NCI-H524 (cell line): ENCODE results near the gene BHLHE40.

Experiments
- DNase-seq, 2 experiments: peaks; one replicate each; lab custom pipeline; 2025; lab: John Stamatoyannopoulos, UW

Gene BHLHE40

DNA sequence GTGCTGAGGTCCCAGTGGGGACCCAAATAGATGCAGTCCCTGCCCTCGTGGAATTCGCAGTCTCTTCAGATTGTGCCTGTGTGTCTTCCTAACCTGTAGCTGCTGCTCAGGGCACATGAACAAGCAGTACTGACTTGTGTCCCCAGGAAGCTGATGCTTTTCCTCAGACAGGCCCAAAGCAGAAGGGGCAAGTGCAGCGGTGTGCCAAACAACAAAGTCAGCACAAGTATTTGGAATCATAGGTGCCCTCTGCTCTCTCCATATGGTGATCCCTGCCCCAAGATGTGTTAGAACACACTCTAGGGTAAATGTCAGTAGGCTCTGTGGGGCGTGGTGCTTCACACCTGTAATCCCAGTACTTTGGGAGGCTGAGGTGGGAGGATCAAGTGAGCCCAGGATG is 21.9 kb downstream of the BHLHE40 start:
- no peak for DNase-seq

- DNase-seq: no peak
Measured at GRCh38 chr3:5001805-5002173, 22.6 kb downstream of the BHLHE40 start.

DNA sequence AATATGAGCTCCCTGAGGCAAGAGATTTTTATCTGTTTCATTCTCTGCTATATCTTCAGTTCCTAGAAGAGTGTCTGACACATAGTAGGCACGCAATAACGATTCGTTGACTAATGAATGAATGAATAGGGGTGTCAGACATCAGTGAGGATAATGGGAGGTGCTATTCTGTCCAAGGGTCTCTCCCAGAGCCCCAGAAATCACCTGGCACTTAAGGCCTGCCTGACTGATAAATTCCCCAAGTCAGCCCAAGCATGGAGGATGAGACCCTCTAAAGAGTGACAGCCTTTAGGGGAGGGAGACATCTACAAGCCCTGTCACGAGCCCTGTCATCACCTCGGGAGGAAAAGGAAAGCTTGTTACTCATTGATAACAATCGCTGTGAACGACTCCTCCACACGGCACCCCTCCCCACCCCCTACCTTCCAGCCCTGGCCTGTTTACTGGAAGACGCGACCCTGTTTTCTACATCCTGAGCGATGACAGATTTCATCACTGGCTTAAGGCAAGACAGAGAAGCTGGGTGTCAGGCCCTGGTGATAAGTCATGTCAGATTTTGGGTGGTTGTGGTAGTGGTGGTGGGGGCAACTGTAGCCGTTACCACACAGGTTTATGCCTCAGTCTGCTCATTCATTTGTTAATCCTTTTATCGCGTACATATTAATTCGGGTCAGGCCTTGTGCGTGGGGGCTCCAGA is 23.1 kb downstream of the BHLHE40 start:
- no peak for DNase-seq

GRCh38 chr3:5002871-5003247 is 23.6 kb downstream of the BHLHE40 start:
- no peak for DNase-seq

DNA sequence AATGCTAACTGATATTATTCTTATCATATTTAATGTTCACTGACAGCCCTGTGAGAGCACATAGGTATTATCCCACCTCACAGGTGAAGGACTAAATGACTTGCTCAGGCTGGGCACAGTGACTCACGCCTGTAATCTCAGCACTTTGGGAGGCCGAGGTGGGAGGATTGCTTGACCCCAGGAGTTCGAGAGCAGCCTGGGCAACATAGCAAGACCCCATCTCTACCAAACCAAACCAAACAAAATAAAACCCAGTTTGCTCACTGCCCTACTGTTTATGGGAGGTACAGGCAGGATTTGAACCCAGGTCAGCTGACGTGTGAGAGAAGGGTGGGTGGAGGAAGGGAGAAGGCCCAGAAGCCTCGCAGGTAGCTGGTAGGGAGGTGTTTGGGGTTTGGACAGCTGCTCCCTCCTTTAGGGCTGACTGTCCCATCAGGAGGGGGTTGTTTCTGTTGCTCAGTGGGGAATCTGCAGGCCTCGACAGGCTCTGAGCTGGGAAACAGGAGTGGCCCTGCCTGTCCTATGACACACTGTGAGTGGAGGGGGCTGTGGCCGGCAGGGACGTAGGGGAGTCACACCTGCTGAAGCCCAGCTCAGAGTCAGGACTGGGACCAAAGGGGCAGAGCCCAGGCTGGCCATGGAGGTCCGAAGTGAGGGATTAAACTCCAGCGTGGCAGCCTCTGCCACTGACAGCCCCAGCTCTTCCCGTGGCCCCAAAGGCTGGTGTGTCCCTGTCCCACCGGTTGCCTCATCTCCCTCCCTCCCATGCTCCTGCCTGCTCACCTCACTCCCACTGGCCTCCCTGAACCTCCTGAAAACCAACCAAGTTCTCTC is 25.3 kb downstream of the BHLHE40 start:
- no peak for DNase-seq

GRCh38 chr3:5005367-5005766 is 26.1 kb downstream of the BHLHE40 start:
- no peak for DNase-seq

DNA sequence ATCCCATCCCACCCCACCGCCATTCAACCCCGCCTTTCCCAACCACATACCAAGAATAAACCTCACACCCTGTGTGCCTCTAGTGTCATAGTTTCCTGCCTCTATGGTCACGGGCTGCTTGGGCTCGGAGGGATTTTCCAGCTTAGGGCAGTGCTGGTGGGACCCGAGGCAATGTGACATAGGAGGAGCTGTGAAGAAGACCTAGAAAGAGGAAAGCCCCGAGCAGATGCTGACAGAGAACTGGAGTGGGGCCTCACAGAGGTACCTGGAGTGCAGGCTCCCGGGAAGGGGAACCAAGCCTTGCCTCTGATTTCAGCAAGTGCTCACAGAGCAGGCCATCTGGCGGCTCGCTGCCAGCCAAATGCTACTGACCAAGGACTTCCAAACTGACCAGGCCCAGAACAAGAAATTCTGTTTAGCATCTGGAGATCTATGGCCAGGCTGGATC is 27.5 kb downstream of the BHLHE40 start:
- peak in 1 of 2 experiments; percentile 68 for DNase-seq

- no peak for DNase-seq
Measured at GRCh38 chr3:5007873-5008272, 28.6 kb downstream of the BHLHE40 start.

- DNase-seq: no peak
Measured at GRCh38 chr3:5009506-5010109, 30.4 kb downstream of the BHLHE40 start.

DNA sequence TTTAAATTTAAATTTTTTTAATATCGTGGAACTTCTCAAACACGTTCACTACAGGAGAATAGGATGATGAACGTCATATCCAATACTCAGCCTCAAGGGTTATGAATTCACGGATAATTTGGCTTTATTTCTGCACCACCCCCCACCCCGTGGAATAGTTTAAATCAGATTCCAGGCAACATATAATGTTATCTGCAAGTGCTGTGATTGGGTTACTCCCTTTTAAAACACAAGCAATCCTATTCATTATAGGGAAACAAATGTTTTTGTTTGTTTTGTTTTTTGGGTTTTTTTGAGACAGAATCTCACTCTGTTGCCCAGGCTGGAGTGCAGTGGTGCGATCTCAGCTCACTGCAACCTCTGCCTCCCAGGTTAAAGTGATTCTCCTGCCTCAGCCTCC is 30.9 kb downstream of the BHLHE40 start:
- DNase-seq: no peak

DNA sequence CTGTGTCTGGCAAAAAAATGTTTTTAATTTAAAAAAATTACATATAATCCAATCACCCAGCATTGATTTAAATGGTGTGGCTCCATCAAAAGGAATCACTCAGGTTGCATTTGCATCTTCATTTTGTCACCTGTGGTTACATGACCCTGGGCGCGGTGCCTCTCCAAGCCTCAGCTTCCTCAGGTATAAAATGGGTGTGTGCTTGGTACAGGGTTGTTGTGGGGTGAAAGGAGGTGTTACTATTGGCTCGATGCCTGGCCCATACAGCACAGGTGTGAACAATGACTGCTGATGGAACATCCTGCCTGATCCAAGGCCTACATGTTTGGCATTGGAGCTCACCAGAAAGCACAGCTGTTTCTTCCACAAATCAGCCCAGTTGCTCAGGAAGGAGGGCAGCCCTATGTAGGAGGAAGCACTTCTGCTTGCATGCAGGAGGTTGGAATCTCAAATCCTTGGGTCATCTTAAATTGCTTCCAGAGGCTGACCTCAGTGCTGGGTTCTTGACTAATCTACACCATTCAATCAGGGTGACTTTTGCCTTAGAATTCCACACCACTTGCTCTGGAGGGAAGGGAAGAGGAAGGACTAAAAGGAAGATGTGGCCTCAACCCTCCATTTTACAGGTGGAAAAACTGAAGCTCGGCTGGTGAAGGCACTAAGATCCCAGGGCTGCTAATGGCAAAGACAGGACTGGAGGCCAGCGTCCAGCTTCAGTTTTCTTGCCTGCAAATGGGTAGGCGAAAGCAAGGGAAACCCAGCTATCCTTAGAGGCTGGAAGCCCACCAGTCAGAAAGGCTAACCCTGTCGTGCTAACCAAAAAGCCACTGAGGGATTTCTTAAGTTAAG is 31.7 kb downstream of the BHLHE40 start:
- no peak for DNase-seq

DNA sequence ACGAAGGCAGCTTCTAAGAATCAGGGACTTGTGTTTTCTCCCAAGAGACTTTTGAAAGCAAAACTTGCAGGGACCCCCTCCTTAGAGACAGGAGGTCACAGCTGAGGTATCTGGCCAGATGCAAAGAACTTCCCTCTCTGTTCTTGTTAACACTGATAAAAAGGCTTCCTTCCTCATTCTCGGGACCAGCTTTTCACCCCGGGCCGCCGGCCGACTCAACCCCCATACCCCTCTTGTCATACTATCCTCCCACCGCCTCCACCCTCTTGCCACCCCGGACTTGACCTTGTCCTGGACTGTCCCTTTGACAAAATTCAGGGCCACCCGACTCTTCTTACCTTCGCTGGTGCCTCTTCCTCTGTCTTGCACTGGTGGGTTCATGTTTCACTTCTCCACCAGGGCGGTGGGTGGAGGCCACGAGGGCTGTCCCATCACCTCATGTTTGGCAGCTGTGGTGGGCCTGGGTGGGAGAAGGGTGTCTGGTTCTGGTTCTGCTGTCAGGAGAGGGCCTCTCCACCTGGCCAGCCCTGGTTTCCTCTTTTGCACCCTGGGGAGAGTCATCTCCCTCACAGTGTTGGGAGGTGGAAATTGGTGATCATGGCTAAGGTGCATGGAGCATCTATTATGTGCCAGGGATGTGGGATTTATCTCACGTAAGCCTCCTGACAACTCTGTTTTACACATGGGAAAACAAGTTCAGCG is 32.5 kb downstream of the BHLHE40 start:
- DNase-seq: no peak

- DNase-seq: no peak
Measured at GRCh38 chr3:5012367-5012766, 33.1 kb downstream of the BHLHE40 start.

DNA sequence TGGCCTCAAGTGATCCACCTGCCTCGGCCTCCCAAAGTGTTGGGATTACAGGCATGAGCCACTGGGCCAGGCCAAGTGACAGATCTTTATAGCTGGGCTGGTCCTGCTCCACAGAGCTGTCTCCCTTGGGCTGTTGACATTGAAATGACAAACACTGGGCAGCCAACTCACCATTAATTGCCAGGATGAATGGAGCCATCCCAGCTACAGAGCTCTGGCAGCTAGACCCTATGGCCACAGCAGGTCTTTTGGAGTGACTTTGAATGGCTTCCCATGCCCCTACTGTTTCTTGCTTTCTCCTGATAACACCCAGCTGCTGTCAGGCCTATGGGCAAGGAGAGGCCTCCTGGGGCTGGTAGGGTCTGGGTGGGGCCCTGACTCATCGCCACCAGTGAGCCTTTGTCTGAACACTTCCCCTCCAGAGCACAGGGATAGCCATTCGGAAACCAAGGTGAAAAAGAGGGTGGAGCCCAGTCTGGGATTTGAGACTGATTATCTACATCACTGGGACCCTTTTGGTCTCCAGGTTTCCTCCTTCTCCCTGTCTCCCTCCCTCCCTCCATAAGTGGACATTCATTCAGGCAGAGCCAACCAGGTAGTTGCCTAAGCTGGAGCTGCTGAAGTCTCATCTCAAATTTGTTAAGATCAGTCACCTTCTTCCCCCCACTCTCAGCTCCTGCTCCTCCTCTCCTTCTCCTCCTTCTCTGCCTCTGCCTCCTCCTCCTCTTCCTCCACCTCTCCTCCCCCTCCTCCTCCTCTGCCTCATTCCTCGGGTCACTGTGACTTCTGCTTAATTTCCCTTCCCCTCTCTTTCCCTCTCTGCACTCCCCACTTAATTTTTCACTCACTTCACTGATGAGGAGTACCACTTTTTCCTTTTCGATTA is 34.0 kb downstream of the BHLHE40 start:
- no peak for DNase-seq

GRCh38 chr3:5014391-5014790 is 35.2 kb downstream of the BHLHE40 start:
- no peak for DNase-seq

GRCh38 chr3:5015056-5015455 is 35.8 kb downstream of the BHLHE40 start:
- no peak for DNase-seq

- DNase-seq: no peak
Measured at GRCh38 chr3:5016211-5017161, 37.2 kb downstream of the BHLHE40 start.

DNA sequence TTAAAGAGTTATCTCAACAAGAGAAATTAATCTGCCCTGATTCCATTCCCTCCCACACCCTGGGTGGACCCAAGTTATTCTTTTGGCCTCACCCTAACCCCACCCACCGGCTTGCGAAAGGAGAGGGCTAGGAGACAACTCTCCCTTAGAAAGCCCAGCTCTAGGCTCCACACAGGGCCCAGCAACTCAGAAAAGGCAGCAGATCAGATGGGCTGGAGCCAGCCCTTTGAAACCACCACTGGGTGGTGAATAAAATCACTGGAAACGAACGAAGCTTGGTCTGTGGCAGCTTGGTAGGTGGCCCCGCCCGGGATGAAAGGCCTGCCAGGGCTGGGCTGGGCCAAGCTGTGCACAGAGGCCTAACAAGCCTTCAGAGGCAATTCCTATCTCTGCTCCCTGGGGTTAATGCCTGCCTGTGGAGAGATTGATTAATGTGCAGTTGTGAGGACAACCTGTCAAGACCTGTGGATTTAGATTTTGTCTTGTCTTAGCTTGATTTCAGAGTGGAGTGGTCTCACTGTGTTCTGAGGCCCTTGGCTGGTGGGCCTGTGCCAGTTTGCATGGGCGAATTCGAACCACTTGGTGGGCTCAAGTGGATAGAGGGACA is 38.8 kb downstream of the BHLHE40 start:
- DNase-seq: no peak
